Measurements from ENCODE around the gene SCN5A. TPM values are rescaled to one million over a fixed set of nuclear protein-coding genes. Genes with fewer than 3 reads are reported as not detected.

SCN5A gene
- total RNA-seq, 1 experiment from 2014 or later, result 11.5 TPM

- no peak overlapping the region for H2AFZ ChIP-seq (ENCODE audit: low read depth, low read length, poor library complexity, severe bottlenecking)
- intact Hi-C loops (cut with micrococcal nuclease), result no loop called here
- ChIA-PET CTCF (no interaction called here), RAD21 (ENCODE audit: low non-redundant PET in 1 of 2, low total read pairs in 2 of 2, uncharacterized antibody in 2 of 2, unreplicated experiment in 2 of 2) (no interaction called here), POLR2A (no interaction called here)
- no peak for TF ChIP-seq TCF7L2 (IDR thresholded peaks at IDR 0.05; ENCODE audit: borderline replicate concordance, extremely low read depth, insufficient read depth, insufficient read length)
- TF ChIP-seq ZBTB33 (IDR thresholded peaks at IDR 0.05; ENCODE audit: extremely low read depth, insufficient replicate concordance, low read length), result no peak
- TF ChIP-seq YY1 (IDR thresholded peaks at IDR 0.05; ENCODE audit: extremely low read depth, insufficient replicate concordance, low read depth, low read length), result no peak
- TF ChIP-seq REST (IDR thresholded peaks at IDR 0.05; ENCODE audit: low read depth), result no peak
- no peak for TF ChIP-seq SRF (IDR thresholded peaks at IDR 0.05; ENCODE audit: low read depth)
- TF ChIP-seq EZH2phosphoT487 (IDR thresholded peaks at IDR 0.05; ENCODE audit: borderline replicate concordance), result no peak
- no peak for TF ChIP-seq SP1 (IDR thresholded peaks at IDR 0.05; ENCODE audit: low read depth)
- TF ChIP-seq EGR1 (IDR thresholded peaks at IDR 0.05; ENCODE audit: low read depth), result no peak
- TF ChIP-seq FOSL1 (IDR thresholded peaks at IDR 0.05; ENCODE audit: low read depth), result no peak
- no peak for TF ChIP-seq ATF3 (IDR thresholded peaks at IDR 0.05)
- TF ChIP-seq ZNF274 (IDR thresholded peaks at IDR 0.05; ENCODE audit: low read depth, low read length), result no peak
- no peak for TF ChIP-seq POLR2AphosphoS5 (IDR thresholded peaks at IDR 0.05; ENCODE audit: low read depth, low read length)
- no peak for TF ChIP-seq ELF1 (IDR thresholded peaks at IDR 0.05; ENCODE audit: borderline replicate concordance, low read depth)
- TF ChIP-seq CBX3 (IDR thresholded peaks at IDR 0.05; ENCODE audit: low read depth), result no peak
- TF ChIP-seq RAD21 (IDR thresholded peaks at IDR 0.05; ENCODE audit: low read depth), result no peak
- no peak for TF ChIP-seq POLR2A (IDR thresholded peaks at IDR 0.05; ENCODE audit: borderline replicate concordance, extremely low read depth, insufficient read depth, insufficient read length)
- no peaks in the 10 kb centered on the region for H3K36me3 ChIP-seq (ENCODE audit: control insufficient read depth in 1 of 2, insufficient read depth in 2 of 2, low read length in 2 of 2)
- no peak for ATAC-seq
- H3K9ac ChIP-seq (ENCODE audit: low read length), result no peak overlapping the region
- no peaks in the 10 kb centered on the region for H3K9me3 ChIP-seq (ENCODE audit: control insufficient read depth in 1 of 2, insufficient read depth in 1 of 2, low read depth in 1 of 2, low read length in 2 of 2)
- no peaks in the 10 kb centered on the region for H4K20me1 ChIP-seq (ENCODE audit: insufficient read depth)
- no peak overlapping the region for H3K4me2 ChIP-seq (ENCODE audit: low read length)
- H3K4me3 ChIP-seq (replicated peaks in 1 of 2; ENCODE audit: low read depth in 1 of 2, low read length in 2 of 2), result no peak overlapping the region
- no TSS peak for BruUV-seq (replicated peaks)
- H3K27ac ChIP-seq (ENCODE audit: low read depth, low read length), result no peak overlapping the region
- no peaks in the 10 kb centered on the region for H3K27me3 ChIP-seq (ENCODE audit: insufficient read depth, low read length)
- DNase-seq (ENCODE audit: low read depth, low spot score), result no peak
- H3K9me2 ChIP-seq (ENCODE audit: insufficient read depth), result no peaks in the 10 kb centered on the region
- H3K79me2 ChIP-seq (ENCODE audit: insufficient read depth, low read length), result no peaks in the 10 kb centered on the region
- H3K4me1 ChIP-seq (ENCODE audit: control insufficient read depth in 1 of 2, insufficient read depth in 2 of 2, low read length in 2 of 2), result peaks cover 11 to 22% of the 10 kb centered on the region in 2 experiments
Measured at GRCh38 chr3:38638354-38638753, 11.1 kb downstream of the SCN5A start.
